HepG2 (cell line): ENCODE measurements around the gene ERVMER34-1. TPM values are rescaled to one million over a fixed set of nuclear protein-coding genes. Genes with fewer than 3 reads are reported as not detected.
A peak's percentile ranks its signal among the peaks of the same experiment; 100 is the strongest.

Experiments
- CBX1 ChIP-seq: IDR thresholded peaks from one replicate; pipeline ENCODE4 v1.6.1; 2016; ENCODE audit warnings: antibody characterized with exemption, low read depth
- GABPA ChIP-seq, 2 experiments: IDR thresholded peaks; 2 replicates each; pipeline ENCODE4 v1.6.1; 2011 to 2016; ENCODE audit warnings: low read depth in 2 of 2, low read length in 1 of 2, missing biosample characterization in 1 of 2, missing genetic modification characterization in 1 of 2
- HCFC1 ChIP-seq: fragments of 150-350 bp; IDR thresholded peaks from 2 replicates; pipeline ENCODE4 v1.6.1; 2014; ENCODE audit warnings: low read depth, low read length
- HDAC1 ChIP-seq: sonication (generic); formaldehyde crosslinking; IDR thresholded peaks from 2 replicates; pipeline ENCODE4 v1.5.1; 2020; ENCODE audit warnings: mild to moderate bottlenecking, missing genetic modification reagents
- HOXA3 ChIP-seq: sonication (generic); formaldehyde crosslinking; IDR thresholded peaks from 2 replicates; pipeline ENCODE4 v1.5.0; 2020; ENCODE audit warnings: missing genetic modification reagents
- LCORL ChIP-seq, 2 experiments: fragments of 450-650 bp in 1 of 2; sonication (generic) in 1 of 2; formaldehyde crosslinking in 1 of 2; IDR thresholded peaks; 2 replicates each; pipeline versions ENCODE4 v1.5.0 to v1.6.1; 2017 to 2020; ENCODE audit warnings: antibody characterized with exemption in 1 of 2, missing genetic modification reagents in 1 of 2
- MBNL3 ChIP-seq: fragments of 250-450 bp; sonication (Bioruptor Pico); conservative IDR thresholded peaks from 2 replicates; pipeline ENCODE4 v1.8.0; 2022; ENCODE audit warnings: mild to moderate bottlenecking, inconsistent platforms
- PAWR ChIP-seq: sonication (generic); formaldehyde crosslinking; IDR thresholded peaks from 2 replicates; pipeline ENCODE4 v1.4.0; 2020; ENCODE audit warnings: missing genetic modification reagents, mild to moderate bottlenecking, borderline replicate concordance
- RBFOX2 ChIP-seq: fragments of 200-400 bp; formaldehyde crosslinking; IDR thresholded peaks from 2 replicates; pipeline ENCODE4 v1.6.1; 2017; ENCODE audit warnings: low read depth, mild to moderate bottlenecking, low read length
- SSRP1 ChIP-seq: IDR thresholded peaks from 2 replicates; pipeline ENCODE4 v1.6.1; 2016; ENCODE audit warnings: control low read depth
- TAF1 ChIP-seq: sonication (generic); formaldehyde crosslinking; IDR thresholded peaks from 2 replicates; pipeline ENCODE4 v1.4.0; 2020; ENCODE audit warnings: missing genetic modification reagents
- TCF12 ChIP-seq, 2 experiments: fragments of 450-650 bp in 1 of 2; sonication (generic) in 1 of 2; formaldehyde crosslinking in 1 of 2; IDR thresholded peaks; 2 replicates each; pipeline versions ENCODE4 v1.6.1 to v1.8.0; 2017 to 2022; ENCODE audit warnings: antibody characterized with exemption in 1 of 2, mild to moderate bottlenecking in 1 of 2, missing genetic modification reagents in 1 of 2, moderate library complexity in 1 of 2
- ZIK1 ChIP-seq: sonication (generic); formaldehyde crosslinking; IDR thresholded peaks from 2 replicates; pipeline ENCODE4 v1.5.0; 2020; ENCODE audit warnings: mild to moderate bottlenecking, low read depth, missing genetic modification reagents, borderline replicate concordance
- ZNF569 ChIP-seq: sonication (generic); formaldehyde crosslinking; IDR thresholded peaks from 2 replicates; pipeline ENCODE4 v1.5.0; 2020; ENCODE audit warnings: mild to moderate bottlenecking, missing genetic modification reagents, moderate library complexity, borderline replicate concordance
- ZNF589 ChIP-seq: sonication (generic); formaldehyde crosslinking; conservative IDR thresholded peaks from 2 replicates; pipeline ENCODE4 v1.8.0; 2022; ENCODE audit warnings: mild to moderate bottlenecking, moderate library complexity, missing genetic modification reagents
- ZNF607 ChIP-seq: sonication (generic); formaldehyde crosslinking; IDR thresholded peaks from 2 replicates; pipeline ENCODE4 v1.5.1; 2020; ENCODE audit warnings: missing genetic modification reagents, mild to moderate bottlenecking, borderline replicate concordance
- polyA plus RNA-seq, 8 experiments: library from polyadenylated mRNA; depleted of rRNA in 3 of 8; stranded (reverse) in 7 of 8; unstranded in 1 of 8; fragments of >200 nt; fragmentation: Illumina TruSeq in 4 of 8; extraction: Trizol in 4 of 8; gene quantifications; 2 replicates each; pipeline versions ENCODE4 v1.2.1 to v1.2.3, GENCODE V29; 2011 to 2016; ENCODE audit warnings: low read depth in 4 of 8, missing spikeins in 1 of 8, mixed read lengths in 1 of 8; ENCODE audit not compliant: insufficient read depth in 1 of 8
- total RNA-seq, 5 experiments: library from RNA; depleted of rRNA; stranded (reverse); fragments of >200 nt; fragmentation: Illumina TruSeq; extraction: Trizol; gene quantifications; 2 replicates each; pipeline ENCODE4 v1.2.3, GENCODE V29; 2016; ENCODE audit warnings: low read depth in 1 of 5
- TF ChIP-seq, protein P1 (sequence below): sonication (generic); formaldehyde crosslinking; IDR thresholded peaks from 2 replicates; pipeline ENCODE4 v1.4.0; 2020; ENCODE audit warnings: missing genetic modification reagents
- TF ChIP-seq, protein P2 (sequence below): sonication (generic); formaldehyde crosslinking; IDR thresholded peaks from 2 replicates; pipeline ENCODE4 v1.9.0; 2021; ENCODE audit warnings: missing genetic modification reagents, mild to moderate bottlenecking, borderline replicate concordance
- TF ChIP-seq, protein P3 (sequence below), 2 experiments: sonication (generic) in 1 of 2; formaldehyde crosslinking in 1 of 2; IDR thresholded peaks; 2 replicates each; pipeline versions ENCODE4 v1.5.1 to v1.6.1; 2011 to 2020; ENCODE audit warnings: borderline replicate concordance in 1 of 2, low read depth in 1 of 2, low read length in 1 of 2, mild to moderate bottlenecking in 1 of 2, missing genetic modification reagents in 1 of 2, moderate library complexity in 1 of 2
- TF ChIP-seq, protein P4 (sequence below): sonication (generic); formaldehyde crosslinking; conservative IDR thresholded peaks from 2 replicates; pipeline ENCODE4 v1.8.0; 2022; ENCODE audit warnings: low read depth, missing genetic modification reagents

The ERVMER34-1 gene
- total and polyA plus RNA-seq, 2 of the 13 experiments (the other 11 are each of a cell fraction or from before 2014, with no cell fraction given): 0.04 to 0.35 TPM

DNA sequence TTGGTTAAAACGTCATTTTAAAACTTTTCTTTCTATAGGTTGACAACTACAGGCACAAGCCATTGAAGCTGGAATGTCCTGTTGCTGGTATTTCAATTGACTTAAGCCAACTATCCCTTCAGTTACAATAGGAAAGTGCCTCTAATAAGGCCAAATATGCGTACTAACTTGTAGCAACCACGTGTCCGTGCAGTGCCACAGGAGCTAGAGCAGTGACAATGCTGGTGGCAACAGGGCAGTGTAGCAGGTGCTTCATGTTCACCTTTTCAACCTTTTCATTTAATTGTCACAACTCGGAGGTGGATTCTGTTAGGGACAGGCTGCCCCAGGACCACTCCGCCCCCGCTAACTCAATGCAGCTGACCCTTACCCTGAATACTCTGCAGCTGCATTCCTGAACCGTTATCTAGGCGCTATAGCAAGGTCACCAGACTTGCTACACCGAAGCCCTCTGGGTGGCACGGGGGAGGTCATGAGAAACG lies 37.7 kb downstream of the ERVMER34-1 start (continued):
- TF ChIP-seq, protein P1, sequence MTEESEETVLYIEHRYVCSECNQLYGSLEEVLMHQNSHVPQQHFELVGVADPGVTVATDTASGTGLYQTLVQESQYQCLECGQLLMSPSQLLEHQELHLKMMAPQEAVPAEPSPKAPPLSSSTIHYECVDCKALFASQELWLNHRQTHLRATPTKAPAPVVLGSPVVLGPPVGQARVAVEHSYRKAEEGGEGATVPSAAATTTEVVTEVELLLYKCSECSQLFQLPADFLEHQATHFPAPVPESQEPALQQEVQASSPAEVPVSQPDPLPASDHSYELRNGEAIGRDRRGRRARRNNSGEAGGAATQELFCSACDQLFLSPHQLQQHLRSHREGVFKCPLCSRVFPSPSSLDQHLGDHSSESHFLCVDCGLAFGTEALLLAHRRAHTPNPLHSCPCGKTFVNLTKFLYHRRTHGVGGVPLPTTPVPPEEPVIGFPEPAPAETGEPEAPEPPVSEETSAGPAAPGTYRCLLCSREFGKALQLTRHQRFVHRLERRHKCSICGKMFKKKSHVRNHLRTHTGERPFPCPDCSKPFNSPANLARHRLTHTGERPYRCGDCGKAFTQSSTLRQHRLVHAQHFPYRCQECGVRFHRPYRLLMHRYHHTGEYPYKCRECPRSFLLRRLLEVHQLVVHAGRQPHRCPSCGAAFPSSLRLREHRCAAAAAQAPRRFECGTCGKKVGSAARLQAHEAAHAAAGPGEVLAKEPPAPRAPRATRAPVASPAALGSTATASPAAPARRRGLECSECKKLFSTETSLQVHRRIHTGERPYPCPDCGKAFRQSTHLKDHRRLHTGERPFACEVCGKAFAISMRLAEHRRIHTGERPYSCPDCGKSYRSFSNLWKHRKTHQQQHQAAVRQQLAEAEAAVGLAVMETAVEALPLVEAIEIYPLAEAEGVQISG (CRISPR knock-in tag): no peak
- TF ChIP-seq, protein P2, sequence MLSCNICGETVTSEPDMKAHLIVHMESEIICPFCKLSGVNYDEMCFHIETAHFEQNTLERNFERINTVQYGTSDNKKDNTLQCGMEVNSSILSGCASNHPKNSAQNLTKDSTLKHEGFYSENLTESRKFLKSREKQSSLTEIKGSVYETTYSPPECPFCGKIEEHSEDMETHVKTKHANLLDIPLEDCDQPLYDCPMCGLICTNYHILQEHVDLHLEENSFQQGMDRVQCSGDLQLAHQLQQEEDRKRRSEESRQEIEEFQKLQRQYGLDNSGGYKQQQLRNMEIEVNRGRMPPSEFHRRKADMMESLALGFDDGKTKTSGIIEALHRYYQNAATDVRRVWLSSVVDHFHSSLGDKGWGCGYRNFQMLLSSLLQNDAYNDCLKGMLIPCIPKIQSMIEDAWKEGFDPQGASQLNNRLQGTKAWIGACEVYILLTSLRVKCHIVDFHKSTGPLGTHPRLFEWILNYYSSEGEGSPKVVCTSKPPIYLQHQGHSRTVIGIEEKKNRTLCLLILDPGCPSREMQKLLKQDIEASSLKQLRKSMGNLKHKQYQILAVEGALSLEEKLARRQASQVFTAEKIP: no peak
- TF ChIP-seq HOXA3 (no peak), GABPA (IDR thresholded peaks at IDR 0.05; ENCODE audit: low read depth, low read length) (no peak), GABPA (CRISPR knock-in tag; IDR thresholded peaks at IDR 0.05; ENCODE audit: low read depth) (no peak), ZIK1 (CRISPR knock-in tag) (no peak), RBFOX2 (0 out of 2 replicates have a peak, but pooled peaks have one; percentile 2), TAF1 (CRISPR knock-in tag) (no peak), LCORL (IDR thresholded peaks at IDR 0.05) (no peak), LCORL (CRISPR knock-in tag; IDR thresholded peaks at IDR 0.05) (0 out of 2 replicates have a peak, but pooled peaks have one; percentile 36), SSRP1 (CRISPR knock-in tag) (0 out of 2 replicates have a peak, but pooled peaks have one; percentile 62), HCFC1 (no peak), HDAC1 (CRISPR knock-in tag) (0 out of 2 replicates have a peak, but pooled peaks have one; percentile 39), ZNF589 (CRISPR knock-in tag) (no peak), CBX1 (no peak), MBNL3 (CRISPR knock-in tag) (no peak), TCF12 (IDR thresholded peaks at IDR 0.05) (no peak), TCF12 (CRISPR knock-in tag; IDR thresholded peaks at IDR 0.05) (no peak), ZNF607 (CRISPR knock-in tag) (no peak), PAWR (CRISPR knock-in tag) (no peak), ZNF569 (CRISPR knock-in tag) (no peak)
- TF ChIP-seq, protein P3, sequence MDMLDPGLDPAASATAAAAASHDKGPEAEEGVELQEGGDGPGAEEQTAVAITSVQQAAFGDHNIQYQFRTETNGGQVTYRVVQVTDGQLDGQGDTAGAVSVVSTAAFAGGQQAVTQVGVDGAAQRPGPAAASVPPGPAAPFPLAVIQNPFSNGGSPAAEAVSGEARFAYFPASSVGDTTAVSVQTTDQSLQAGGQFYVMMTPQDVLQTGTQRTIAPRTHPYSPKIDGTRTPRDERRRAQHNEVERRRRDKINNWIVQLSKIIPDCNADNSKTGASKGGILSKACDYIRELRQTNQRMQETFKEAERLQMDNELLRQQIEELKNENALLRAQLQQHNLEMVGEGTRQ (IDR thresholded peaks at IDR 0.05; ENCODE audit: low read depth, low read length): peak; percentile 23; the same call in 1 of the 2 replicates
- TF ChIP-seq, protein P3 (CRISPR knock-in tag; IDR thresholded peaks at IDR 0.05; ENCODE audit: borderline replicate concordance): no peak
- TF ChIP-seq, protein P4, sequence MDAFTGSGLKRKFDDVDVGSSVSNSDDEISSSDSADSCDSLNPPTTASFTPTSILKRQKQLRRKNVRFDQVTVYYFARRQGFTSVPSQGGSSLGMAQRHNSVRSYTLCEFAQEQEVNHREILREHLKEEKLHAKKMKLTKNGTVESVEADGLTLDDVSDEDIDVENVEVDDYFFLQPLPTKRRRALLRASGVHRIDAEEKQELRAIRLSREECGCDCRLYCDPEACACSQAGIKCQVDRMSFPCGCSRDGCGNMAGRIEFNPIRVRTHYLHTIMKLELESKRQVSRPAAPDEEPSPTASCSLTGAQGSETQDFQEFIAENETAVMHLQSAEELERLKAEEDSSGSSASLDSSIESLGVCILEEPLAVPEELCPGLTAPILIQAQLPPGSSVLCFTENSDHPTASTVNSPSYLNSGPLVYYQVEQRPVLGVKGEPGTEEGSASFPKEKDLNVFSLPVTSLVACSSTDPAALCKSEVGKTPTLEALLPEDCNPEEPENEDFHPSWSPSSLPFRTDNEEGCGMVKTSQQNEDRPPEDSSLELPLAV (CRISPR knock-in tag): no peak
